ENCODE measurements around the gene ATP4B.
A peak's percentile ranks its signal among the peaks of the same experiment; 100 is the strongest.

Gene ATP4B

DNA sequence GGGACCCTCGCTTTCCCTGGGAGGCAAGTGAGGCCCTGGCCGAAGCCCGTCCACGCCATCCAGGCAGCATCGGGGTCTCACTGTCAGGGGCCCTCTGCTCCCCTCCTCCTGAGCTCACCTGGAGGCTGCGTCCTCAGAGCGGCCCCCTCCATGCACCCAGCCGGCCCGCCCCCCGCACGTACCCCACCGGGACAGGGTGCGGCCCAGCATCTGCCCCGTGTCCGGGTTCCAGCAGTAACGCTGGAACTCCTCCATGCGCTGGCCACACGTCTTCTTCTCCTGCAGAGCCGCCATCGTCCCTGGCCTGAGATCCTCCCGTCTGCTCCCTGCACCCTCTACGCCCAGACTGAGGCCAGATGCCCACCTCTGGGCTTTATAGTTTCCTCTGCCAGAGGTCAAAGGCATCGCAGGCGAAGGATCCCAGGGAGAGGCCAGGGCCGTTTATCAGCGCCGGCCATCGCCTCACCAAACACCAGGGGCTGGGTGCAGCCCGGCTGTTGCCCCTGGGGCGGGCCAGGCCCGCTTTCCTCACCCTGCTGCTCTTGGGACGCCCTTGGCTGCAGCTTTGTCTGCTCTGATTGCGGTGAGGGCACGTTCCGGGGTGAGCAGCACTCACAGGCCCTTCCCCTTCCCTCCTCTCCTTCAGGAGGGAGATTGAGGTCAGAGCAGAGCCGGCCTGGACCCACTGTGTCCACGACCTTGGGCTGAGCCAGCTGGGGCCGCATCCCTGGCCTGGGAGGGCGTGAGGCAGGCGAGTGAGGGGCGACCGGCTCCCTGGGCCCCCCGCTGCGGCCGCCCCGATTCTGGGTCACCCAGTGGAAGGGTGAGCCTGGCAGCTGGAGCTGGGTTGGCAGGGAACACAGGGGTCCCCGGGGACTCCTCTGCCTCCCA lies at the start of gene ATP4B:
TSS of gene ATP4B (minus strand) at position 348 of the 891 bp plus-strand sequence. CDS start at position 294, 54 bp downstream.
- no peak for DNase-seq

DNA sequence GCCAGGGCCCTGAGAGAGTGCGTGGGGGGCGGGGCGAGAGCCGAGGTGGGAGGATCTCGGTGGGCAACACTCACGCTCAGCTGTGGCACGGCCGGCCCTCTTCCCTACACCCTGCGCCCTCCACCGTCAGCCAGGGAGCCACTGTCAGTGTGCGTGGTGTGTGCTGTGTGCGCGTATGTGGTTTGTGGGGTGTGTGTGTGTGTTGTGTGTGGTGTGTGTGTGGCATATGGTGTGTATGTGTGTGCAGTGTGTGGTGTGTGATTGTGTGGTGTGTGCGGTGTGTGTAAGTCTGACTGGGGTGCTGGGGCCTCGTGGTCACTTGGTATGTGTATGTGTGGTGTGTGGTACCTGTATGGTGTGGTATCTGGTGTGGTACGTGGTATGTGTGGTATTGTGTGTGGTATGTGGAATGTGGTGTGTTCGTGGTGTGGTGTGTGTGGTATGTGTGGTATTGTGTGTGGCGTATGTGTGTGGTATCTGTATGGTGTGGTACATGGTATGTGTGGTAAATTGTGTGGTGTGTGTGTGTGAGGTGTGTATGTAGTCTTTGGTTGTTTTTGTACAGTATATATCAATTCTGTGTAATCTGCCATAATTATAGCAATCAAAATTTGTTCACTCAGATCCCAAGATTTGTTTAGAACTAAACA lies 14.1 kb upstream of the ATP4B start:
- DNase-seq = no peak

DNA sequence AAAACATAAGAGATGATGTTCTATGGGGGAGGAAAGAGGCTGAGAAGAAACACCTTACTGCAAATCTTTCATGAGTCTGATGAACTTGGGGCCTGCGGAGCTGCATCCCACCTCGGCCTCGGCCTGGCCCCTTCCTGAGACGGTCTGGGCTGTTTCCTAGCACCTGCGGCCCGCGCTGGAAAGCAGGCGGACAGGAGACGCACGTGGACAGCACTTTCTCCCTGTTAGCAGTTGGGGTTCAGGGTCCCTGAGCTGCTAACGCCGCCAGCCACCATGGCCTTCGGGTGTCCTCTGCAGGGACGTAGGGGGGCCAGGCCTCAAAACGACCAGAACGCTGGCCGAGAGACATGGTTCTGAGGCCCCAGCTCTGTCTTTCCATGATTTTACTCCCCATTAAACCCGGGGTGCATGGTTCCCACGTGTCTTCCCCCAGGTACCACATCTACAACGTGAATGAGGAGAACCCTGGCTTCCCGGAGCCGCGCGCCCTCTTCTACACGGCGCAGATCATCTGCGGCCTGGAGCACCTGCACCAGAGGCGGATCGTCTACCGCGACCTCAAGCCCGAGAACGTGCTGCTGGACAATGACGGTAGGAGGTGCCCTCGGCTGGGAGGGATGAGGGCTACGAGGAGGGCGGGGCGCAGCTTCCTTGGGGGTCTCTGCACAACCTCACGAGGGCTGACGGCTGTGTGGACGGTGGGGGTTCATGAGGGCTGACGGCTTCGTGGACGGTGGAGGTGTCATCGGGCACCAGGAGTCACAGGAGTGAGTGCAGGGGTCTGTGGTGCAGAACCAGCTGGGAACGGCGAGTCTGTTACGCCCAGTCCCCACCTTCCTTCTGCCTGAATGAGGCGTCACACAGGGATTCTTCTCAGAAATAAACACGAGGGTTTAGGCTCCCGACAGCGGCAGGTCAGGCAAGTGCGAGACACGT lies 13.3 kb upstream of the ATP4B start:
- no peak for DNase-seq

DNA sequence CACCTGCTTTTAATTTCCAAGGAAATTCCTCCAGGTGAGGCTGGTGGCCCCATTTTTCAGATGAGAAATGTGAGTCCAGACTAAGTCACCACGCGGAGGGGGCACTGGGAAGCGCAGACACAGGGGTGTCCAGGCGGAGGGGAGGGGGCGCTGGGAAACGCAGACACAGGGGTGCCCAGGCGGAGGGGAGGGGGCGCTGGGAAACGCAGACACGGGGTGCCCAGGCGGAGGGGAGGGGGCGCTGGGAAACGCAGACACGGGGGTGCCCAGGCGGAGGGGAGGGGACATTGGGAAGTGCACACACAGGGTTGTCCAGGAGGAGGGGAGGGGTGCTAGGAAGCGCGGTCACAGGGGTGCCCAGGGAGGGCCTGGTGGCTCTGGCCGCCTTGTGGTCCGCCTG lies 12.5 kb upstream of the ATP4B start:
- no peak for DNase-seq

DNA sequence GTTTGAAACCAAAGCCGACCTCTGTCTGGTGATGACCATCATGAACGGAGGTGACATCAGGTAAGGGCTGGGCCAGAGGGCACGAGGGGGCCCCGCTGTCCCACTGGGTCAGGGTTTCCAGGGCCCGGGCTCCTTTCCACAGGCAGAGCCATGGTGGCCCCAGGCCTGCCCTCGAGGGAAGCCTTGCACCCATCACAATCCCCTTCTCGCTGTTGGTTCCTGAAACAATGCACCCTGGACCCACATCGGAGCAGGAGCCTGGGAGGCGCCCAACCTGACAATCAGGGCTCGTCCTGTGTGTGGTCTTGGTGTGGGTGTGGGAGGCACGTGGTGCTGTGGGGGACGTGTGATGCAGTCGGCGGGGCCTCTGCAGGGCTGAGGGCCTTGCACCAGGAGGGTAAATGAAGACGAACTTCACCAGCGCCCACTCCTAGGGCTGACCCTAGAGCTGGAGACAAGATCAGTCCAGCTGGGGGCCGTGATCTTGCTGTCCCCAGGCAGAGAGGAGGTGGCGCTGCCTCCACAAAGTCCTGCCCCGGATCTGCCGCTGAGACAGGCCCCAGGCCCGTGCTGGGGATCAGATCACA lies 11.8 kb upstream of the ATP4B start:
- DNase-seq = no peak

DNA sequence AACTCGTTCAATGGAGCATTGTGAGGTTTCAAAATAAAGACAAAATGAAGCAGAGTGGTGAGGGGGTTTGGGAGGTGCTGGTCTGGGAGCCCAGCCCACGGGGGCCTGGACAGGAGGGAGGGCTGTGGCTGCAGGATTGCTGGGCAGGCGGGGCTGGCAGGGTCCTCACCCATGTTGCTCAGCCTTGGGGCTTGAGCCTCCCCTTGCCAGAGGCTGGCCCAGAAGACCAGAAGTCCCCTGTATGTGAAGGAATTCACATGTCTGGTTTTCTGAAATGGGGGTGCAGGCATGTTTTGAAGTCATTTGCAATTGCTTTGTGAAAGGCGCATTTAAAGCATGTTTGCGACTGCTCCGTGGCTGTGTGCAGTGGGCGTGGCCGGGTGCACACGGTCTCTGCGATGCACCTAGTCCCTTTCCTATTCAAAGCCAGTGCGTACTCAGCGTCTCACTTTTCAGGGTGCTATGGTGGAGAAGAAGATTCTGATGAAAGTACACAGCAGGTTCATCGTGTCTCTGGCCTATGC lies 11.3 kb upstream of the ATP4B start:
- no peak for DNase-seq

DNA sequence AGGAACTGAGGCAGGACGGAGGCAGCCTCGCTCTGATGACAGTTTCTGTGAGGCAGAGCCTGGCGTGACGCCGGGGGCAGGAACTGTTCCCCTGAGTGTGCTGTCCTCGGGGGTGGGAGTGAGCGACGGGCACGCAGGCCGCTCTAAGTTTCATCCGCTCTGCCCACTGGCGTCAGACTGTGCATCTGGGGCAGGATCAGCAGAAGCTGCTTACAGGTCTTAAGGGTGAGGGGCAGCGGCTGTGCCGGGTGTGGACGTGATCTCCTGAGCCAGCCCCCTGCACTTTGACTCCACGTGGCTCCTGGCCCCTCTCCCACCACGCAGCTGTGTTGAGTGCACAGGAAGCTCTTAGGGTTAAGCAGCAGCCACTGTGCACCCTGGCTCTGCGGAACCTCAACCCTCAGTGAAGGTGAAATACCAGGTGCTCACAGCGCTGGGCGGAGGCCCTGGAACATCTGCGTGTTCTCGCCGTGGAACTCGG lies 10.5 kb upstream of the ATP4B start:
- DNase-seq = no peak

DNA sequence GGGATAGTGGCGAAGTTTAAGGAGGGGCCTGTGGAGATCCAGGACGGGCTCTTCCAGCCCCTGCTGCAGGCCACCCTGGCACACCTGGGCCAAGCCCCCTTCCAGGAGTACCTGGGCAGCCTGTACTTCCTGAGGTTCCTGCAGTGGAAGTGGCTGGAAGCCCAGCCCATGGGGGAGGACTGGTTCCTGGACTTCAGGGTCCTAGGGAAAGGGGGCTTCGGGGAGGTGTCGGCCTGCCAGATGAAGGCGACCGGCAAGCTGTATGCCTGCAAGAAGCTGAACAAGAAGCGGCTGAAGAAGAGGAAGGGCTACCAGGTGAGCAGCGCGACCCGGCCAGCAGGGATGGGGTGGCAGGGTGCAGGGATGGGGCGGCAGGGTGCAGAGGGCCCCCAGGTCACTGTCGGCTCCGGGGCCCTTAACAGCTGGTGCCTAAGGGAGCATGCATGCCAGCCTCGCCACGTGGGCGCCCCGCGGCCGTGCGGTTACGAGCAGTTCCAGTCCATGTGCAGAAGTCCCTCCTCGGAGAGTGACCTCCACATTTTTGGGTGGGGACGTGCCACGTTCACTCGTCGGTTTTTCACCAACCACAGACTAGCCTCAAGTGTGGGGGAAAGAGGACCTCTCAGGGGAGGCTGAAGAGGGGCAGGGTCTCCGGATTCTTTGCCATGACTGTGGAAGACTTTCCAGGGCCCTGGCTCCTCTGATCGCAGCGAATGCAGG lies 9.9 kb upstream of the ATP4B start:
- no peak for DNase-seq

DNA sequence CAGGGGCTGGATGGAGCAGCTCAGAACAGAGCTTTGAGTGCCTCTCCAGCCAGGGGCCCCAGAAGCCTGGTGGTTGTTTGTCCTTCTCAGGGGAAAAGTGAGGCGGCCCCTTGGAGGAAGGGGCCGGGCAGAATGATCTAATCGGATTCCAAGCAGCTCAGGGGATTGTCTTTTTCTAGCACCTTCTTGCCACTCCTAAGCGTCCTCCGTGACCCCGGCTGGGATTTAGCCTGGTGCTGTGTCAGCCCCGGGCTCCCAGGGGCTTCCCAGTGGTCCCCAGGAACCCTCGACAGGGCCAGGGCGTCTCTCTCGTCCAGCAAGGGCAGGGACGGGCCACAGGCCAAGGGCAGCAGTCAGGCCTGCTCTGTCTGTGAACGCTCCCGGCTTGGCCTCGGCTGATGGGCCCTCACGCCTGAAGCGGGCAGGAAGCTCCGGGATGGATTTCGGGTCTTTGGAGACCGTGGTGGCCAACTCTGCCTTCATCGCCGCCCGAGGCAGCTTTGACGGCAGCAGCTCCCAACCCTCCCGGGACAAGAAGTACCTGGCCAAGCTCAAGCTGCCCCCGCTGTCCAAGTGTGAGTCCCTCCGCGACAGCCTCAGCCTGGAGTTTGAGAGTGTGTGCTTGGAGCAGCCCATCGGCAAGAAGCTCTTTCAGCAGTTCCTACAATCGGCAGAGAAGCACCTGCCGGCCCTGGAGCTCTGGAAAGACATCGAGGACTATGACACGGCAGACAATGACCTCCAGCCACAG lies 9.1 kb upstream of the ATP4B start, which contains the start of gene GRK1:
TSS of gene GRK1 (plus strand) at position 269 of the 751 bp plus-strand sequence. CDS start at position 437, 168 bp downstream.
- DNase-seq = no peak

DNA sequence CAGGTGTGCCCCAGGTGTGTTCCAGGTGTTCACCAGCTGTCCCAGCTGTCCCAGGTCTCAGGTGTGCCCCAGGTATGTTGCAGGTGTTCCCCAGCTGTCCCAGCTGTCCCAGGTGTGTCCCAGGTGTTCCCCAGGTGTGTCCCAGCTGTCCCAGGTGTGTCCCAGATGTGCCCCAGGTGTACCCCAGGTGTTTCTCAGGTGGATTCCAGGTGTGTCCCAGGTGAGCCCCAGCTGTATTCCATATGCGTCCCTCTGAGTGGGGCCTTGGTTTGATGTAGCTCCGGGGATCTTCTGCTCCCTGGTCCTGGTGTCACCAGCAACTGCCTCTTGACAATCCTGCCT lies 8.3 kb upstream of the ATP4B start:
- no peak for DNase-seq

DNA sequence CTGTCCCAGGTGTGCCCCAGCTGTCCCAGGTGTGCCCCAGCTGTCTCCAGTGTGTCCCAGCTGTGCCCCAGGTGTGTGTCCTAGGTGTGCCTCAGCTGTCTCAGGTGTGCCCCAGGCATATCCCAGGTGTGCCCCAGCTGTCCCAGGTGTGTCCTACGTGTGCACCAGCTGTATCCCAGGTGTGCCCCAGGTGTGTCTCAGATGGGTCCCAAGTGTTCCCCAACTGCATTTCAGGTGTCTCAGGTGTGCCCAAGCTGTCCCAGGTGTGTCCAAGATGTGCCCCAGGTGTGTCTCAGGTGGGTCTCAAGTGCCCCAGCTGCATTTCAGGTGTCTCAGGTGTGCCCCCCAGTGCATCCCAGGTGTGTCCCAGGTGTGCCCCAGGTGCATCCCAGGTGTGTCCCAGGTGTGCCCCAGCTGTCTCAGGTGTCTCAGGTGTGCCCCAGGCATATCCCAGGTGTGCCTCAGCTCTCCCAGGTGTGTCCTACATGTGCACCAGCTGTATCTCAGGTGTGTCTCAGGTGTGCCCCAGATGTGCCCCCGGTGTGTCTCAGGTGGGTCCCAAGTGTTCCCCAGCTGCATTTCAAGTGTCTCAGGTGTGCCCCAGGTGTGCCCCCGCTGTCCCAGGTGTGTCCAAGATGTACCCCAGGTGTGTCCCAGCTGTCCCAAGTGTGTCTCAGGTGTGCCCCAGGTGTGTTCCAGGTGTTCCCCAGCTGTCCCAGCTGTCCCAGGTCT lies 7.8 kb upstream of the ATP4B start:
- no peak for DNase-seq

DNA sequence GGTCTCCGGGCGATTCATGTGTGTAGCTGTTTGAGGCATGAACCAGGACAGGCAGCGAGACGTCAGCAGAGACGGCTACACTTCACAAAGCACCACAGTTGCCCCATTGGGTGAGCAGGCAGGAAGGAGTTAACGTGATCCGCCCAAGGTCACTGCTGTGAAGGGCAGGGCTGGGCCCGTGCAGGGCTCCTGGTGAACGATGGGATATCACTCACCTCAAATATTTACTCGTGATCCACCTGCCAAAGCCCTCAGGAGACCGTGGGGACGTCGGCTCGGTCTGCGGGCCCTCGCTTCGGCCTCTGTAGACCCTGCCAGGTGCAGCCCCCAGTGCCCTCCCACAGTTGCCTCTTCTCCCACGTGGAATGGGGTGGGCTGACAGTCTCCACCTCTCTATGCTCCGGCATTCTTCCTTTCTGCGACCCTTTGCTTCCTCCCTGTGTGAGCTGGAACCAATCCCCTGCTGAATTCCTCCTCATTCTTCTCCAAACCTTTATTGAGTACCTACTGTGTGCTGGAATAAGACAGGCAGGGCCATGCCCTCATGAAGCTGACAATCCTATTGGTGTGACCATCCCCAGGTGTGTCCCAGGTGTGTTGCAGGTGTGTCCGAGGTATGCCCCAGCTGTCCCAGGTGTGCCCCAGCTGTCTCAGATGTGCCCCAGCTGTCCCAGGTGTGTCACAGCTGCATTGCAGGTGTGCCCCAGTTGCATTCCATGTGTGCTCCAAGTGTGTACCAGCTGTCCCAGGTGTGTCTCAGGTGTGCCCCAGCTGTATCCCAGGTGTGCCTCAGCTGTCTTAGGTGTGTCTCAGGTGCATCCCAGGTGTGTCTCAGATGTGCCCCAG lies 7.0 kb upstream of the ATP4B start:
- peak; percentile 19 to 26 for DNase-seq

DNA sequence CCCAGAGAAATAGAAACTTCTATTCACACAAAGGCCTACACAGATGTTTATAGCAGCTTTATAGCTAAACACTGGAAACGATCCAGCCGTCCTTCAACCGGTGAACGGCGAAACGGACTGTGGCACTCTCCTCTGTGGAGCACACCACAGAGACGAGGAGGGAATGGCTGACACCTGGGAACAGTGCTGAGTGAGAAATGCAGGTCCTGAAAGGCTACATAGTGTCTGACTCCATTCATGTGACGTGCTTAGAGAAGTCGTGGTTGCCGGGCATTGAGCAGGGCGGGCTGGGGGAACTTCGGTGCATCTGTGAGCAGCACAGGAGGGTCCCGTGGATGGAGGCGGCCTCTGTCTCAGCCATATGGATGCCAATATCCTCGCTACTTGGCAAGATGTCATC lies 5.9 kb upstream of the ATP4B start:
- no peak for DNase-seq

DNA sequence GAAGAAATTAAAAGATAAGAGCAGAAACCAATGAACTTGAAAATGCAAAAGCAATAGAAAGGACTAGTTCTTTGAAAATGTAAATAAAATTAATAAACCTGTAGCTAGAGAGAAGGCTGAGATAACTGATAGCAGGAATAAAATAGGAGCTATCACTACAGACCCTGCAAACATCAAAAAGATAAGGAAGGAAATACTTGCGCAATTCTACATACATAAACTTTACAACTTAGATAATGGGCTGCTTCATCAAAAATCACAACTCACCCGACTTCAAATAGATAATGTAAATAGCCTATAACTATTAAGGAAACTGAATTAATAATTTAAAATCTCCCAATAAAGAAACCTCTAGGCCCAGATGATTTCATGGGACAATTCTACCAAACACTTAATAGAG lies 3.5 kb upstream of the ATP4B start:
- DNase-seq = no peak

DNA sequence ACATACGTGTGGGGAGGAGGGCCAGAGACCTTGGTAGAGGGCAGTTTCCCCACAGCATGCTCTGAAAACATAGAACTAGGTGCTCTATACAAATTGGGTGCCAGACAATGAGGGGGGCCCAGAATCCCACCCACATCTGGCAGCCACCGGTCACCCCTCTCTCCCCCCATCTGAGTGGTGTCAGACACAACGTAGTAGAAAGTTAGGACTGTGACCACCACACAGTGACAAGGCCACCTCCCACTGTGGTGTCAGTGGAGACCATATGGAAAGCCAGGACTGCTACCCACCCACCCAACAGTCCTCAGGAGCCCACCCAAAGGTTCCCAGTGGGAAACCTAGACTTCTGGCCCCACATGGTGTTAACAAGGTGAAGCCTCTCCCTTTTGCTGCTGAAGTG lies 2.1 kb upstream of the ATP4B start:
- DNase-seq = no peak

DNA sequence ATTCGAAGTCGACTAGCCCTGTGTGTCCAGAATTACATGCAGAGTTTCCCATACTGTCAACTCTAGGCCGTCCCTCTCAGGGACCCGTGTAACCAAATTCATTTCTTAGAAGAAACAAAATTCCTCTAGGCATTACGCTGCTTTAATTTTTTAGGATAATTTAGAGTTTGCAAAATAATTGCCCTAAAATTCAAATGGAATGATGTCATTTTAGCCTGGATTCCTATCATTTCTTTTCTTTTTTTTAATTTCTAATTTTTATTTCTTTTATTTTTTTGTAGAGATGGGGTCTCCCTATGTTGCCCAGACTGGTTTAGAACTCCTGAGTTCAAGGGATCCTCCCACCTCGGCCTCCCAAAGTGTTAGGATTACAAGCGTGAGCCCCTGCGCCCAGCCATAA lies 1.3 kb upstream of the ATP4B start:
- DNase-seq = no peak

DNA sequence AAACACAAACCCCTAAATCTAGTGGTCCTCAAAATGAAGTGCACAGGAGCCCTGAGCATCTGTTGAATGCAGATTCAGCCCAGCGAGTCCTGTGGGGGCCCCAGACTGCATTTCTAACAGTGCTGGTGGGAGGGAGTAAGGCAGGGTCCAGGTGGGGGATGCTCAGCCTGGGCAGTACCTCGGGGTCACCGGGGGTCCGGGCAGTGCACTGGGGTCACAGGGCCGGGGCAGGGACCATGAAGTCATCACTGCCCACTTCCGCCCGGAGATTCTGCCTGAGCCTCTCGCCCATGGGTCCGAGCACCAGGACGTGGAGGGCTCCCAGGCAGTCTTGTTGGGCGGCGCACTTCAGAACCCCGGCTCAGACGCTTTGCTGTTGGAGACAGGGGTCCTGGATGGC lies 838 bp upstream of the ATP4B start:
- DNase-seq = no peak

DNA sequence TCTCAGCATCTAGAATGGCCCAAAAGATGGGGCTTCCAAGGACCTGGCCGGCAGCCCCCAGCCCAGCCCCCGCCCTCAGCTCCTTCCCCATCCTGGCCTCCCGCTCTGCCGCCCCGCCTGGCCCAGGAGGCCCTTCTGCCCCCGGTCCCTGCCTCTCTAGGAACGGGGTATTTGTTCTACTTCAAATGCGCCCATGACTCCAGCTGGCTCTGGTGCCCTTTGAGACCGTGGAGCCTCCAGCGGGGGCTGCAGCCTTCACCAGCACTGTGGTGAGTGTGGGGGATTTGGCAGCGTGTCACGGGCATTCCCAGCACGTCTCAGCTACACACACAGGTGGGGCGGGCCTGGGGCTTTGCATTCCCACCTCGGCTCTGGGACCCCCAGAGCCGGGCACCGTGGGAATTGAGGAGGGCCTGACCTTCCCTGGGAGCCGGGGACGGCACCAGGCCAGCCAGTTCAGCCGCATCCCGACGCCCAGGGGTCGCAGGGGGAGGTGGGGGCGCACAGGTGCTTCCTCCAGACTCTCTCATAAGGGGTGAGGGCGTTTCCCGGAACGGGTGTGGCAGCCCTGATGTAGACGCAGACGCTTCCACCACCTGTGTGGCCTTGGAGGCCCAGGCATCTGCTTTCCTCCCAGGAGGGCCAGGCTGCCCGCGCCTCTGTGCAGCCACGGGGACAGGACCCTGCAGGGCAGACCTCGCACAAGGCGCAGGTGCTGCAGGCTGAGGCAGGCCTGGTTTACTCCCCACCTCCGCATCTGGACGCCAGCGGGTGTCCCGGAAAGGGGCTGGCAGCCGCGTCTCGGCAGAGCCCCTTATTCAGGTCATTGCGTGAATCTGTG lies 947 bp downstream of the ATP4B start:
- no peak for DNase-seq

Measured in SHP77 (cell line).